ENCODE measurements around the gene SIAH2. TPM values are rescaled to one million over a fixed set of nuclear protein-coding genes. Genes with fewer than 3 reads are reported as not detected.

The SIAH2 gene
- total RNA-seq, 2 experiments from 2014 or later: 73.7 to 76.1 TPM

DNA sequence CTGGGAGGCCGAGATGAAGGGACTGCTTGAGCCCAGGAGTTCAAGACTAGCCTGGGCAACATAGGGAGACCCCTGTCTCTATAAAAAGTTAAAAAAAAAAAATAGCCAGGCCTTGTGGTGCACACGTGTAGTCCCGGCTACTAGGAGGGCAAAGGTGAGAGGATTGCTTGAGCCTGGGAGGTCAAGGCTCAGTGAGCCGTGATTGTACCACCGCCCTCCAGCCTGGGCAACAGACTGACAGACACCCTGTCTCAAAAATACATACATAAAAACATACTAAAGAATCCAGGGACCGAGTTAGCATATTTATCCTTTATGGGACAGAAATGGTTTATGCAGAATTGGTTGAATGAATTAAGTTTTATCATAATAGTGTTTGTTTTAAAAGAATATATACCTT lies 13.7 kb downstream of the SIAH2 start:
- ChIA-PET POLR2A (interaction anchor here (2.2 kb wide), 1 partner anchor 13 kb away, joined by 14 read pairs; the partner anchor contains the start of gene SIAH2), CTCF (no interaction called here)
- ATAC-seq (ENCODE audit: poor library complexity): no peak
- H3K27ac Mint-ChIP-seq: no peak overlapping the region
- TF ChIP-seq, protein P1, sequence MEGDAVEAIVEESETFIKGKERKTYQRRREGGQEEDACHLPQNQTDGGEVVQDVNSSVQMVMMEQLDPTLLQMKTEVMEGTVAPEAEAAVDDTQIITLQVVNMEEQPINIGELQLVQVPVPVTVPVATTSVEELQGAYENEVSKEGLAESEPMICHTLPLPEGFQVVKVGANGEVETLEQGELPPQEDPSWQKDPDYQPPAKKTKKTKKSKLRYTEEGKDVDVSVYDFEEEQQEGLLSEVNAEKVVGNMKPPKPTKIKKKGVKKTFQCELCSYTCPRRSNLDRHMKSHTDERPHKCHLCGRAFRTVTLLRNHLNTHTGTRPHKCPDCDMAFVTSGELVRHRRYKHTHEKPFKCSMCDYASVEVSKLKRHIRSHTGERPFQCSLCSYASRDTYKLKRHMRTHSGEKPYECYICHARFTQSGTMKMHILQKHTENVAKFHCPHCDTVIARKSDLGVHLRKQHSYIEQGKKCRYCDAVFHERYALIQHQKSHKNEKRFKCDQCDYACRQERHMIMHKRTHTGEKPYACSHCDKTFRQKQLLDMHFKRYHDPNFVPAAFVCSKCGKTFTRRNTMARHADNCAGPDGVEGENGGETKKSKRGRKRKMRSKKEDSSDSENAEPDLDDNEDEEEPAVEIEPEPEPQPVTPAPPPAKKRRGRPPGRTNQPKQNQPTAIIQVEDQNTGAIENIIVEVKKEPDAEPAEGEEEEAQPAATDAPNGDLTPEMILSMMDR (IDR thresholded peaks at IDR 0.05): no peak
- Histone ChIP-seq H3K27ac (ENCODE audit: low read depth in 1 of 2, low read length in 2 of 2) (no peak overlapping the region), H3K4me3 (ENCODE audit: low read length) (no peak overlapping the region), H3K27me3 (ENCODE audit: control insufficient read depth in 1 of 2, insufficient read depth in 2 of 2, low read length in 2 of 2) (no peaks in the 10 kb centered on the region), H3K36me3 (ENCODE audit: insufficient read depth, low read length) (no peaks in the 10 kb centered on the region), H3K4me1 (ENCODE audit: insufficient read depth, low read length) (peaks cover 48% of the 10 kb centered on the region), H3K9me3 (ENCODE audit: control insufficient read depth in 1 of 2, insufficient read depth in 1 of 2, low read length in 2 of 2) (no peaks in the 10 kb centered on the region)
- intact Hi-C loops (cut with DNase I, micrococcal nuclease): no loop called here
- no peaks in the 10 kb centered on the region for H3K27me3 Mint-ChIP-seq
- H3K36me3 Mint-ChIP-seq (ENCODE audit: low read depth): peaks cover 44% of the 10 kb centered on the region
- no peaks in the 10 kb centered on the region for H3K9me3 Mint-ChIP-seq
- DNase-seq: no peak
- H3K4me3 Mint-ChIP-seq: no peak overlapping the region
- H3K4me1 Mint-ChIP-seq (ENCODE audit: low read depth): peaks cover 91% of the 10 kb centered on the region

GRCh38 chr3:150748684-150749047 lies 14.3 kb downstream of the SIAH2 start:
- no peak for DNase-seq
- TF ChIP-seq, protein P1 (IDR thresholded peaks at IDR 0.05): no peak
- ChIA-PET CTCF (no interaction called here), POLR2A (no interaction called here)
- H3K36me3 Mint-ChIP-seq (ENCODE audit: low read depth): peaks cover 45% of the 10 kb centered on the region
- H3K27me3 ChIP-seq (ENCODE audit: control insufficient read depth in 1 of 2, insufficient read depth in 2 of 2, low read length in 2 of 2): no peaks in the 10 kb centered on the region
- H3K27ac Mint-ChIP-seq: peak overlapping the region; percentile 7
- H3K4me3 Mint-ChIP-seq: no peak overlapping the region
- H3K4me1 ChIP-seq (ENCODE audit: insufficient read depth, low read length): peaks cover 48% of the 10 kb centered on the region
- no peak for ATAC-seq (ENCODE audit: poor library complexity)
- H3K27ac ChIP-seq (ENCODE audit: low read depth in 1 of 2, low read length in 2 of 2): no peak overlapping the region
- intact Hi-C loops (cut with DNase I, micrococcal nuclease): no loop called here
- H3K27me3 Mint-ChIP-seq: no peaks in the 10 kb centered on the region
- H3K36me3 ChIP-seq (ENCODE audit: insufficient read depth, low read length): peaks cover 1% of the 10 kb centered on the region
- H3K9me3 Mint-ChIP-seq: no peaks in the 10 kb centered on the region
- H3K4me3 ChIP-seq (ENCODE audit: low read length): no peak overlapping the region
- peaks cover 91% of the 10 kb centered on the region for H3K4me1 Mint-ChIP-seq (ENCODE audit: low read depth)
- no peaks in the 10 kb centered on the region for H3K9me3 ChIP-seq (ENCODE audit: control insufficient read depth in 1 of 2, insufficient read depth in 1 of 2, low read length in 2 of 2)

DNA sequence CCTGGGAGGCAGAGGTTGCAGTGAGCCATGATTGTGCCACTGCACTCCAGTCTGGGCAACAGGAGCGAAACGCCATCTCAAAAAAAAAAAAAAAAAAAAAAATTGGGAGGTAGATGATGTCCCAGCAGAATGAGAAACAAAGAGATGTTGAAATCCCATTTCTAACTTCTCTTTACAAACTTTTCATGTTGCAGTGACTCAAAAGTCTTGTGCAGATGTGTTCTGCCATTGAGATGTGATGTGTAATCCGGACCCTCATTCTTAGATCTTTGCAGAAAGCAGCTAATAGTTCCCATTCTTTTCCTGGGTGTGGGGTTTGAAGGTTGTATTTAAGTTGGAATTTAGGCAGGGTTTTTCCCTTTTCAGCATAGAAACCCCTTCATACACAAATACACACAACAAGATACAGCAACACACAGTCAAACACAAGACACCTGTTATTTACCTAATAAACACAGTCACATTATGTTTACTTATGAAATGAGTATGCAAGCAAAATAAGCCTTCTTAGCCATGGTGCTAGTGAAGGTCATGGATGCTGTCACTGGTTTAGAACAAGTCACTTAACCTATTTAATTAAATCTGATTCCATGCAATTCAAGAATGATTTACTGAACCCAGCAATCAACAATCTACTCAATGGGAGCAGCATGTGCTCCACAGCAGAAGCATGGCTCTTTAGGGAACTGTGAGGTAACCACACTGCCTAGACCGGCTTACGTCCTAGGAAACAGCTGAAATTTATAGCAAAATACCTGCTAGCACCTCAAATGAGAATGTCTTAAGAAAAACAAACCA lies 14.9 kb downstream of the SIAH2 start:
- H3K36me3 Mint-ChIP-seq (ENCODE audit: low read depth): peaks cover 46% of the 10 kb centered on the region
- H3K36me3 ChIP-seq (ENCODE audit: insufficient read depth, low read length): peaks cover 2% of the 10 kb centered on the region
- H3K27ac Mint-ChIP-seq: peak overlapping the region; percentile 7
- no peak overlapping the region for H3K4me3 Mint-ChIP-seq
- ATAC-seq (ENCODE audit: poor library complexity) (no peak), DNase-seq (peak in 1 of 14 experiments; percentile 42)
- no peaks in the 10 kb centered on the region for H3K9me3 ChIP-seq (ENCODE audit: control insufficient read depth in 1 of 2, insufficient read depth in 1 of 2, low read length in 2 of 2)
- peaks cover 42% of the 10 kb centered on the region for H3K4me1 ChIP-seq (ENCODE audit: insufficient read depth, low read length)
- ChIA-PET POLR2A (interaction anchor here (0.6 kb wide), 1 partner anchor 26 kb away, joined by 4 read pairs; no protein-coding TSS in a partner anchor), CTCF (no interaction called here)
- no peaks in the 10 kb centered on the region for H3K9me3 Mint-ChIP-seq
- intact Hi-C loops (cut with DNase I, micrococcal nuclease): no loop called here
- no peak overlapping the region for H3K27ac ChIP-seq (ENCODE audit: low read depth in 1 of 2, low read length in 2 of 2)
- H3K4me1 Mint-ChIP-seq (ENCODE audit: low read depth): peaks cover 93% of the 10 kb centered on the region
- no peaks in the 10 kb centered on the region for H3K27me3 ChIP-seq (ENCODE audit: control insufficient read depth in 1 of 2, insufficient read depth in 2 of 2, low read length in 2 of 2)
- H3K4me3 ChIP-seq (ENCODE audit: low read length): no peak overlapping the region
- no peaks in the 10 kb centered on the region for H3K27me3 Mint-ChIP-seq
- TF ChIP-seq, protein P1 (IDR thresholded peaks at IDR 0.05): no peak

Data from CD4-positive, alpha-beta T cell (primary cell).